Panc1 (cell line): Measurements from ENCODE around the gene MANF.

Experiments
- TCF7L2 ChIP-seq: IDR thresholded peaks from 2 replicates; pipeline ENCODE4 v1.6.1; 2011; ENCODE audit warnings: mild to moderate bottlenecking, low read depth, low read length, inconsistent platforms
- TF ChIP-seq, protein P1 (sequence below): fragments of 450-650 bp; IDR thresholded peaks from 2 replicates; pipeline ENCODE4 v1.5.1; 2017; ENCODE audit warnings: mild to moderate bottlenecking

DNA sequence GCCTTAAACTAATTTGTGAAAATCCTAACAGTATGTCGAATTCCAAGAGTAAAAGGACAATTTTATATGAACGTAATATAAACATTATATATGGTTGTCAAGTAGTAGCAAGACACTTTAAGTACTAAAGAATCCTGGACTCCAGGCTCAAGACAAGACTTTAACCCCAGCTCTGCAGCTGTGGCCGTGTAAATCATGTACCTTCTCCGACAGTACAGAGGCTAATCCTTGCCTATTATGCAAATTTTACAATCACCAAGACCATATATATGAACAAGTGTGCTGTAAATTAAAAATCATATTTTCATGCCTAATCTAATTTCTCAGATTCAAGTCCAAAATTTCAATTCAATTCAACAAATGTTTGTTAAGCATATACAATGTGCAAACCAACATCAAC lies 41.8 kb downstream of the MANF start:
- TF ChIP-seq, protein P1, sequence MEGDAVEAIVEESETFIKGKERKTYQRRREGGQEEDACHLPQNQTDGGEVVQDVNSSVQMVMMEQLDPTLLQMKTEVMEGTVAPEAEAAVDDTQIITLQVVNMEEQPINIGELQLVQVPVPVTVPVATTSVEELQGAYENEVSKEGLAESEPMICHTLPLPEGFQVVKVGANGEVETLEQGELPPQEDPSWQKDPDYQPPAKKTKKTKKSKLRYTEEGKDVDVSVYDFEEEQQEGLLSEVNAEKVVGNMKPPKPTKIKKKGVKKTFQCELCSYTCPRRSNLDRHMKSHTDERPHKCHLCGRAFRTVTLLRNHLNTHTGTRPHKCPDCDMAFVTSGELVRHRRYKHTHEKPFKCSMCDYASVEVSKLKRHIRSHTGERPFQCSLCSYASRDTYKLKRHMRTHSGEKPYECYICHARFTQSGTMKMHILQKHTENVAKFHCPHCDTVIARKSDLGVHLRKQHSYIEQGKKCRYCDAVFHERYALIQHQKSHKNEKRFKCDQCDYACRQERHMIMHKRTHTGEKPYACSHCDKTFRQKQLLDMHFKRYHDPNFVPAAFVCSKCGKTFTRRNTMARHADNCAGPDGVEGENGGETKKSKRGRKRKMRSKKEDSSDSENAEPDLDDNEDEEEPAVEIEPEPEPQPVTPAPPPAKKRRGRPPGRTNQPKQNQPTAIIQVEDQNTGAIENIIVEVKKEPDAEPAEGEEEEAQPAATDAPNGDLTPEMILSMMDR = no peak
- no peak for TF ChIP-seq TCF7L2
